ENCODE results near the gene DYSF.

DNA sequence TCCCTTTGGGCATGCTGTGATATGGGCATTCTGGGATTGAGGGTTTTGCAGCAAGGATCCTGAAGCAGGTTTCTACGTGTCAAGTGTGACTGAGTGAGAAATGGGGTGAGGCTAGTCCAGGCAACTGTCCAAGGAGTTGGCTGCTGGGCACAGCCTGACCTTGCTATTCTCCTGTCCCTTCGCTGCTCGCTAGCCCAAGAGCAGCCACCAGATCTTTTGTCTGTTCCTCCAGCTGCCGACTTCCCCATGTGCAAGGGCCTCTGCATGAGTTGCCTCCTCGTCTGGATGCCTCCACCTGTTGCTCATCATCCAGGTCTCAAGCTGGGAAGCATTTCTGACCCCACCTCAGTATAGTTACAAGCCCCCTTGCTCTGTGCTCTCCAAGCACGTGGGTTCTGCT lies 71.1 kb downstream of the DYSF start:
- TF ChIP-seq EP300 (IDR thresholded peaks at IDR 0.05; ENCODE audit: low read depth) (no peak), POLR2AphosphoS5 (IDR thresholded peaks at IDR 0.05) (no peak)

All from transverse colon (tissue), 3 donors.